HEK293T (cell line): ENCODE data around the gene HLCS.

Experiments
- ELF4 ChIP-seq: fragments of 450-650 bp; IDR thresholded peaks from 2 replicates; pipeline ENCODE4 v1.6.1; 2017; ENCODE audit warnings: antibody characterized with exemption
- FOXK2 ChIP-seq: fragments of 450-650 bp; IDR thresholded peaks from 2 replicates; pipeline ENCODE4 v1.6.1; 2016; ENCODE audit warnings: mild to moderate bottlenecking
- HDGF ChIP-seq: fragments of 450-650 bp; IDR thresholded peaks from 2 replicates; pipeline ENCODE4 v1.6.1; 2017; ENCODE audit warnings: antibody characterized with exemption, borderline replicate concordance

- TF ChIP-seq FOXK2 (no peak), HDGF (no peak), ELF4 (no peak)
Observed at GRCh38 chr21:36902331-36902730, 64.1 kb downstream of the HLCS start.
